ENCODE results near the gene UGGT1. TPM values are rescaled to one million over a fixed set of nuclear protein-coding genes. Genes with fewer than 3 reads are reported as not detected.

UGGT1 gene
- total and polyA plus RNA-seq, 9 donors, result 7.1 to 42.5 (median 22.5) TPM

DNA sequence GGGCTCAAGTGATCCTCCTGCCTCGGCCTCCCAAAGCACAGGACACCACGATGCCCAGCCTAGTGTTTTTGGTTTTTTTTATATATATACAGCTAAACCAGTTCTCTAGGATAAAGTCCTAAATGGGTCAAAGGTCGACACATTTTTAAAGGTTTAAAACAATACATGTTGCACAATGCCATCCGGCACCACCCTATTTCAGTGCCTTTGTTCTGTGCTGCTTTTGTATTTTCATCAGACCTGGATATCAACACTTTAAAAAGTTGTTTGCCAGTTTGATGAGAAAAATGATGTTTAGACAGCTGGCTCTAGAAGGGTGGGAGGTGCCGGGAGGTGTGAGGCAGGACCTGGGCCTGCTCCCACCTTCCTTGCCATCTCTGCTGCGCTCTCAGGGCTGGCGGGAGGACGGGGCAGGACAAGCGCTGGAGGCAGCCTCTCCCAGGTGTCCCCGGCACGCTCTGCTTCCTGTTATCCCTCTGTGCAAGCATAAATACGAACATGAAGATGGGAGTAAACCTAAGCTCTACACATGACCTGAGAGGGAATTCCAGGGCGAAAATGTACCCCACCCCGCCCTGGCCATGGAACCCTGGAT, 124.0 kb downstream of the UGGT1 start:
- TF ChIP-seq EP300 (IDR thresholded peaks at IDR 0.05) (no peak), POLR2A (IDR thresholded peaks at IDR 0.05) (no peak)
- TF ChIP-seq, protein P1, sequence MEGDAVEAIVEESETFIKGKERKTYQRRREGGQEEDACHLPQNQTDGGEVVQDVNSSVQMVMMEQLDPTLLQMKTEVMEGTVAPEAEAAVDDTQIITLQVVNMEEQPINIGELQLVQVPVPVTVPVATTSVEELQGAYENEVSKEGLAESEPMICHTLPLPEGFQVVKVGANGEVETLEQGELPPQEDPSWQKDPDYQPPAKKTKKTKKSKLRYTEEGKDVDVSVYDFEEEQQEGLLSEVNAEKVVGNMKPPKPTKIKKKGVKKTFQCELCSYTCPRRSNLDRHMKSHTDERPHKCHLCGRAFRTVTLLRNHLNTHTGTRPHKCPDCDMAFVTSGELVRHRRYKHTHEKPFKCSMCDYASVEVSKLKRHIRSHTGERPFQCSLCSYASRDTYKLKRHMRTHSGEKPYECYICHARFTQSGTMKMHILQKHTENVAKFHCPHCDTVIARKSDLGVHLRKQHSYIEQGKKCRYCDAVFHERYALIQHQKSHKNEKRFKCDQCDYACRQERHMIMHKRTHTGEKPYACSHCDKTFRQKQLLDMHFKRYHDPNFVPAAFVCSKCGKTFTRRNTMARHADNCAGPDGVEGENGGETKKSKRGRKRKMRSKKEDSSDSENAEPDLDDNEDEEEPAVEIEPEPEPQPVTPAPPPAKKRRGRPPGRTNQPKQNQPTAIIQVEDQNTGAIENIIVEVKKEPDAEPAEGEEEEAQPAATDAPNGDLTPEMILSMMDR (IDR thresholded peaks at IDR 0.05), result no peak
- no peak for DNase-seq
- intact Hi-C loops (cut with DNase I), result no loop called here
- no peaks in the 10 kb centered on the region for H3K27me3 ChIP-seq
- H3K9me3 ChIP-seq, result no peaks in the 10 kb centered on the region
- no peaks in the 10 kb centered on the region for H3K4me1 ChIP-seq (ENCODE audit: insufficient read depth)
- H3K4me3 ChIP-seq, result no peak overlapping the region
- H3K27ac ChIP-seq, result no peak overlapping the region
- H3K36me3 ChIP-seq, result no peaks in the 10 kb centered on the region
- 76 to 87% (median 84%) methylated on average over 14 of the region's 14 CpGs for WGBS, 3 donors

GRCh38 chr2:128215897-128216642, 125.1 kb downstream of the UGGT1 start:
- intact Hi-C loops (cut with DNase I), result no loop called here
- no peak for TF ChIP-seq POLR2A (IDR thresholded peaks at IDR 0.05)
- no peak for TF ChIP-seq EP300 (IDR thresholded peaks at IDR 0.05)
- H3K27me3 ChIP-seq, result no peaks in the 10 kb centered on the region
- no peak for DNase-seq
- no peak overlapping the region for H3K4me3 ChIP-seq
- no peaks in the 10 kb centered on the region for H3K9me3 ChIP-seq
- H3K27ac ChIP-seq, result no peak overlapping the region
- H3K4me1 ChIP-seq (ENCODE audit: insufficient read depth), result no peaks in the 10 kb centered on the region
- WGBS, 3 donors, result 78 to 85% (median 85%) methylated on average over 10 of the region's 10 CpGs
- H3K36me3 ChIP-seq, result no peaks in the 10 kb centered on the region

DNA sequence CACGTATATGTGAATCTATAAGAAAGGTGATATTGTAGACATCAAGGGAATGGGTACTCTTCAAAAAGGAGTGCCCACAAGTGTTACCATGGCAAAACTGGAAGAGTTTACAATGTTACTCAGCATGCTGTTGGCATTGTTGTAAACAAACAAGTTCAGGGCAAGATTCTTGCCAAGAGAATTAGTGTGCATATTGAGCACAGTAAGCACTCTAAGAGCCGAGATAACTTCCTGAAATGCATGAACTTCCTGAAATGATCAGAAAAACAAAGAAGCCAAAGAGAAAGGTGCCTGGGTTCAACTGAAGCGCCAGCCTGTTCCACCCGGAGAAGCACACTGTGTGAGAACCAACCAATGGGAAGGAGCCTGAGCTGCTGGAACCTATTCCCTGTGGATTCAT, 126.7 kb downstream of the UGGT1 start:
- Histone ChIP-seq H3K4me3 (no peak overlapping the region), H3K27me3 (no peaks in the 10 kb centered on the region), H3K4me1 (ENCODE audit: insufficient read depth) (no peaks in the 10 kb centered on the region), H3K36me3 (no peaks in the 10 kb centered on the region), H3K9me3 (no peaks in the 10 kb centered on the region), H3K27ac (no peak overlapping the region)
- TF ChIP-seq EP300 (IDR thresholded peaks at IDR 0.05), result no peak
- TF ChIP-seq, protein P1 (IDR thresholded peaks at IDR 0.05), result no peak
- no peak for TF ChIP-seq POLR2A (IDR thresholded peaks at IDR 0.05)
- 62 to 72% (median 69%) methylated on average over 4 of the region's 4 CpGs for WGBS, 3 donors
- intact Hi-C loops (cut with DNase I), result no loop called here
- DNase-seq, result no peak

- H3K27me3 ChIP-seq, result no peaks in the 10 kb centered on the region
- H3K27ac ChIP-seq, result no peak overlapping the region
- WGBS, 3 donors, result 45 to 62% (median 59%) methylated on average over 8 of the region's 8 CpGs
- DNase-seq, result no peak
- intact Hi-C loops (cut with DNase I), result no loop called here
- no peaks in the 10 kb centered on the region for H3K4me1 ChIP-seq (ENCODE audit: insufficient read depth)
- H3K9me3 ChIP-seq, result no peaks in the 10 kb centered on the region
- H3K36me3 ChIP-seq, result no peaks in the 10 kb centered on the region
- no peak for TF ChIP-seq POLR2A (IDR thresholded peaks at IDR 0.05)
- no peak for TF ChIP-seq EP300 (IDR thresholded peaks at IDR 0.05)
- TF ChIP-seq, protein P1 (IDR thresholded peaks at IDR 0.05), result no peak
- no peak overlapping the region for H3K4me3 ChIP-seq
These were observed 128.9 kb downstream of the UGGT1 start for GRCh38 chr2:128219891-128220290.

DNA sequence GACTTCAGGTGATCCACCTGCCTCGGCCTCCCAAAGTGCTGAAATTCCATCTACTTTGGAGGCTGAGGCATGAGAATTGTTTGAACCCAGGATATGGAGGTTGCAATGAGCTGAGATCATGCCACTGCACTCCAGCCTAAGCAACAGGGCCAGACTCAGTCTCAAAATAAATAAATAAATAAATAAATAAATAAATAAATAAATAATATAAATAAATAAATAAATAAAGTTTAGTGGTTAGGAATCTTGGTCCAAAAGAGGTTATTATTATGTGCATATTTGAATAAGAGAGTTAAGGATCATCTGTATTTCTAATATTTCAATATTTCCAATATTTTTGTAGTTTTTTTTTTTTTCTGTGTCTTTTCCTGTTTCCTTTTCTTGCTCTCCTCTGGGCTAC, 136.9 kb downstream of the UGGT1 start:
- no peaks in the 10 kb centered on the region for H3K27me3 ChIP-seq
- no peak overlapping the region for H3K27ac ChIP-seq
- DNase-seq, result no peak
- intact Hi-C loops (cut with DNase I), result no loop called here
- no peaks in the 10 kb centered on the region for H3K36me3 ChIP-seq
- 90 to 100% (median 95%) methylated on average over 1 of the region's 1 CpG for WGBS, 3 donors
- TF ChIP-seq POLR2A (IDR thresholded peaks at IDR 0.05) (no peak), EP300 (IDR thresholded peaks at IDR 0.05) (no peak)
- TF ChIP-seq, protein P1 (IDR thresholded peaks at IDR 0.05), result no peak
- no peaks in the 10 kb centered on the region for H3K4me1 ChIP-seq (ENCODE audit: insufficient read depth)
- H3K4me3 ChIP-seq, result no peak overlapping the region
- no peaks in the 10 kb centered on the region for H3K9me3 ChIP-seq
